Natural killer cell (primary cell): Measurements from ENCODE around the gene RREB1. TPM values are rescaled to one million over a fixed set of nuclear protein-coding genes. Genes with fewer than 3 reads are reported as not detected.
A peak's percentile ranks its signal among the peaks of the same experiment; 100 is the strongest.

ENCODE experiments used
- ATAC-seq, 3 donors: fragments of 150-1000 bp in 2 of 3; fragments of 200-7000 bp in 1 of 3; cut with Tn5 transposase; 1 replicate in 1 of 3; 2 replicates in 2 of 3; pipeline ENCODE4 v1.10.0; 2021; ENCODE audit warnings: mild to moderate bottlenecking in 2 of 3, moderate library complexity in 2 of 3
- DNase-seq, 2 donors: peaks; one replicate each; pipeline versions ENCODE4 v3.0.0 to v3.0.0-alpha.2; 2013 to 2021; ENCODE audit warnings: mixed read lengths in 1 of 2
- H3K27ac ChIP-seq: one replicate; pipeline ENCODE4 v1.5.1; 2013; ENCODE audit warnings: mild to moderate bottlenecking, low read length
- H3K27me3 ChIP-seq: one replicate; pipeline ENCODE4 v1.6.1; 2013; ENCODE audit warnings: low read length; ENCODE audit not compliant: control insufficient read depth, insufficient read depth
- H3K36me3 ChIP-seq: one replicate; pipeline ENCODE4 v1.6.1; 2013; ENCODE audit warnings: low read length; ENCODE audit not compliant: control insufficient read depth, insufficient read depth
- H3K4me1 ChIP-seq: one replicate; pipeline ENCODE4 v1.6.1; 2013; ENCODE audit warnings: low read length; ENCODE audit not compliant: control insufficient read depth, insufficient read depth
- H3K4me3 ChIP-seq: one replicate; pipeline ENCODE4 v1.5.1; 2013; ENCODE audit warnings: low read length
- H3K9me3 ChIP-seq: one replicate; pipeline ENCODE4 v1.6.1; 2013; ENCODE audit warnings: low read length; ENCODE audit not compliant: control insufficient read depth, insufficient read depth
- H3K27ac Mint-ChIP-seq, 2 donors: one replicate each; pipeline ENCODE4 v1.8.0; 2022; ENCODE audit warnings: mild to moderate bottlenecking in 2 of 2, mixed read lengths in 2 of 2, moderate library complexity in 1 of 2
- H3K27me3 Mint-ChIP-seq, 2 donors: one replicate each; pipeline ENCODE4 v1.8.0; 2022; ENCODE audit warnings: low read depth in 2 of 2, mixed read lengths in 2 of 2
- H3K36me3 Mint-ChIP-seq: one replicate; pipeline ENCODE4 v1.8.0; 2022; ENCODE audit warnings: mixed read lengths
- H3K4me1 Mint-ChIP-seq, 2 donors: one replicate each; pipeline ENCODE4 v1.8.0; 2022; ENCODE audit warnings: mixed read lengths in 2 of 2
- H3K4me3 Mint-ChIP-seq: one replicate; pipeline ENCODE4 v1.8.0; 2022; ENCODE audit warnings: mild to moderate bottlenecking, moderate library complexity, mixed read lengths
- H3K9me3 Mint-ChIP-seq, 2 donors: one replicate each; pipeline ENCODE4 v1.8.0; 2022; ENCODE audit warnings: mixed read lengths in 2 of 2
- CTCF ChIP-seq: fragments of 200-600 bp; IDR thresholded peaks from one replicate; pipeline ENCODE4 v1.8.0; 2022; ENCODE audit warnings: antibody characterized with exemption
- WGBS: methylation state at CpG from one replicate; pipeline ENCODE4 v1.1.7; 2013; ENCODE audit warnings: missing lambda C conversion rate; ENCODE audit not compliant: insufficient coverage; 5-methylcytosine and 5-hydroxymethylcytosine counted together
- intact Hi-C: fragments of 100-400 bp; cut with micrococcal nuclease; formaldehyde crosslinking; loops from one replicate; pipeline ENCODE4 v1.14.2; 2022
- total RNA-seq, 4 donors: library from RNA; stranded (reverse); fragments of 120-200 nt in 1 of 4; gene quantifications; one replicate each; pipeline versions ENCODE4 v1.2.3 to v1.2.4, GENCODE V29; 2013 to 2022

Gene RREB1
- total RNA-seq, 3 donors from 2014 or later (not counting 1 experiment from before 2014, with no cell fraction given) = 42.2 to 51.8 (median 44.0) TPM

DNA sequence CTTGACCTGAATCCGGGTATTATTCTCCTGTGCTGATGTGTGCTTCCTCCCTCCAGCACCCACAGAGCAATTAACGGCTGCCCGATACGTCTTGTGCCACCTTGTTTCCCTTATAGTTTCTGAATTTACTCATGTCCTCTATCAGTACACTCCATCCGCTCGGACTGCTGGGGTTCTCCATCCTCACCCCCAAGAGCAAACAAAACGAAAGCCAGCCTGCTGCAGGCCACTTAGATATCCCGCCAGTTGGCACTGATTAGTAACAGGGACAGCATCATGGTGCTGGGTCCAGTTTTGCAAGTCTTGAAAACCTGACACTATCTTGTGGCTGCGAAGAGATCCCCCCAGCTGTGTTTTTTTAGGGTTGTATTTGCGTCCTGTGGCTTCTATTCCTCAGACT is 133.4 kb downstream of the RREB1 start:
- no peak for DNase-seq
- peaks cover 8 to 16% of the 10 kb centered on the region in 2 donors for H3K4me1 Mint-ChIP-seq
- peaks cover 21% of the 10 kb centered on the region for H3K36me3 ChIP-seq
- H3K27me3 Mint-ChIP-seq = no peaks in the 10 kb centered on the region
- H3K36me3 Mint-ChIP-seq = no peaks in the 10 kb centered on the region
- H3K27ac ChIP-seq = no peak overlapping the region
- intact Hi-C loops = no loop called here
- no peak for ATAC-seq
- TF ChIP-seq CTCF = no peak
- no peaks in the 10 kb centered on the region for H3K9me3 Mint-ChIP-seq
- H3K27me3 ChIP-seq = no peaks in the 10 kb centered on the region
- WGBS = 95% methylated on average over 10 of the region's 10 CpGs
- no peaks in the 10 kb centered on the region for H3K4me1 ChIP-seq
- no peak overlapping the region for H3K4me3 Mint-ChIP-seq
- H3K4me3 ChIP-seq = no peak overlapping the region
- H3K9me3 ChIP-seq = no peaks in the 10 kb centered on the region
- H3K27ac Mint-ChIP-seq = no peak overlapping the region

DNA sequence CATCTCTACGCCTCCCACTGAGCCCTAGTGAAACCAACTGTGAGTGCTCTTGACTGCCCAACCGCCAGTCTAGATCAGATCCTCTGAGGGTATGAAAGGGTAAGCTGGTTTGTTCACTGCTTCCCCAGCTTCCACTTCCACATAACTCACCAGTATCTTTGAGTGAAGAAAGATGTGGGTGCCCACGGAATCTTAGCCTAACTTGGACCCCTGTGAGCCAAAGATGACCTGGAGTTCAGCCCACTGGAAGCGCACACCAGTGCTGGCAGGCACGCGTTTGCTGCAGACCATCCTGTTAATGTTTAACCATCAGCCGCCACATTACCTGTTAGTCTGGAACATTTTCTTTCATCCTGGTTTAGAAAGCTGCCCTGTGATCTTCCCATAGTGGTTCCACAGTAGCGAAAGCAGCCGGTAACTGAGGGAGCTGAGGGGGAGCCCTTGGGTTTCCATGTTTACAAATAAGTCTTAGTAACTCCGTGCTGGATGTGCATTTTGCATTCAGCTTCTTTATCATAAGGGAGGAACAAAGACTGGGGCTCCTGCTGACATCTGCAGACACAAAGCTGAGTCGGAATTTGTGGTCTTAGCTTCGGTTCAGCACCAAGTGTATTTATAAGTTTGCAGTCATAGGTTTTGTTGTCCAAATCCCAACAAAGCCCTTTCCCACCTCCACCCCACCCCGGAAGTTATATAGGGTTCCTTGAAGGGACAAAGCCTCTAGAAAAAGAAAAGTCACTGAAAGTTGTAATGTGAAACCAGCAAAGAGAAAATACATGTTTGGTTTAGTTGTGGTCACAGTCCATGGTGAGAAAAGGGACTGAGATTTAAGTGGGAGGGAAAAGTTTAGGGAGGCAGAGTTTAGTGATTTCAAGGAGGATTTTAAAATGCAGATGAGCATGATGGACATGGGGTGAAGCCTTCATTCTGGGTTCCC is 134.2 kb downstream of the RREB1 start:
- intact Hi-C loops = loop anchor here (2.0 kb wide), 2 partner anchors 155 to 483 kb away; no protein-coding TSS in a partner anchor
- peak overlapping the region in 1 of 2 donors; percentile 62 for H3K27ac Mint-ChIP-seq
- Histone ChIP-seq H3K27ac (no peak overlapping the region), H3K27me3 (no peaks in the 10 kb centered on the region), H3K36me3 (peaks cover 21% of the 10 kb centered on the region), H3K4me1 (no peaks in the 10 kb centered on the region), H3K9me3 (no peaks in the 10 kb centered on the region), H3K4me3 (no peak overlapping the region)
- 88% methylated on average over 12 of the region's 13 CpGs for WGBS
- no peaks in the 10 kb centered on the region for H3K36me3 Mint-ChIP-seq
- H3K4me1 Mint-ChIP-seq = peaks cover 8 to 16% of the 10 kb centered on the region in 2 donors
- H3K27me3 Mint-ChIP-seq = no peaks in the 10 kb centered on the region
- H3K9me3 Mint-ChIP-seq = no peaks in the 10 kb centered on the region
- DNase-seq (no peak), ATAC-seq (no peak)
- no peak overlapping the region for H3K4me3 Mint-ChIP-seq
- no peak for TF ChIP-seq CTCF

GRCh38 chr6:7242835-7243178 is 135.0 kb downstream of the RREB1 start:
- no peak overlapping the region for H3K4me3 ChIP-seq
- ATAC-seq (no peak), DNase-seq (no peak)
- H3K4me1 Mint-ChIP-seq = peaks cover 8 to 16% of the 10 kb centered on the region in 2 donors
- no peak overlapping the region for H3K27ac ChIP-seq
- H3K36me3 ChIP-seq = peaks cover 28% of the 10 kb centered on the region
- H3K27ac Mint-ChIP-seq = peak overlapping the region; percentile 31 to 60
- H3K27me3 ChIP-seq = no peaks in the 10 kb centered on the region
- 78% methylated on average over 4 of the region's 4 CpGs for WGBS
- no peaks in the 10 kb centered on the region for H3K9me3 Mint-ChIP-seq
- no peak for TF ChIP-seq CTCF
- H3K4me3 Mint-ChIP-seq = no peak overlapping the region
- H3K9me3 ChIP-seq = no peaks in the 10 kb centered on the region
- intact Hi-C loops = loop anchor here (1.0 to 2.0 kb wide), 3 partner anchors 156 to 566 kb away; no protein-coding TSS in a partner anchor
- H3K4me1 ChIP-seq = no peaks in the 10 kb centered on the region
- no peaks in the 10 kb centered on the region for H3K36me3 Mint-ChIP-seq
- H3K27me3 Mint-ChIP-seq = no peaks in the 10 kb centered on the region
